Mucosa of descending colon (tissue), 3 donors: ENCODE data around the gene VAV3. TPM values are rescaled to one million over a fixed set of nuclear protein-coding genes. Genes with fewer than 3 reads are reported as not detected.

Experiments used
- ATAC-seq: fragments of 200-7000 bp; cut with Tn5 transposase; one replicate; pipeline ENCODE4 v1.9.1; 2020; ENCODE audit warnings: mild to moderate bottlenecking, moderate library complexity
- DNase-seq, 3 donors: peaks; one replicate each; pipeline ENCODE4 v3.0.0-alpha.2; 2020
- H3K36me3 ChIP-seq: fragments of 200-600 bp; one replicate; pipeline ENCODE4 v1.8.0; 2021; ENCODE audit warnings: low read depth, mild to moderate bottlenecking
- H3K4me1 ChIP-seq: fragments of 200-600 bp; one replicate; pipeline ENCODE4 v1.8.0; 2021; ENCODE audit warnings: low read depth, mild to moderate bottlenecking
- H3K4me3 ChIP-seq: fragments of 200-600 bp; one replicate; pipeline ENCODE4 v1.8.0; 2021; ENCODE audit warnings: mild to moderate bottlenecking
- H3K9me3 ChIP-seq: fragments of 200-600 bp; one replicate; pipeline ENCODE4 v1.8.0; 2021; ENCODE audit warnings: mild to moderate bottlenecking
- intact Hi-C, 2 donors: fragments of 100-400 bp; cut with DNase I in 1 of 2; cut with micrococcal nuclease in 1 of 2; formaldehyde crosslinking; loops; one replicate each; pipeline versions ENCODE4 v1.11.0 to v1.11.1; 2022; cut with DNase I, micrococcal nuclease
- total RNA-seq, 3 donors: library from RNA; stranded (reverse); fragmentation: NEBNext Ultra II Directional in 2 of 3; extraction: Animal tissue kit (Norgen Biotek cat#: 25700) in 2 of 3; gene quantifications; one replicate each; pipeline versions ENCODE4 v1.2.1 to v1.2.4, GENCODE V29; 2021 to 2023
- TF ChIP-seq, protein P1 (sequence below): fragments of 200-600 bp; IDR thresholded peaks from one replicate; pipeline ENCODE4 v1.8.0; 2022; ENCODE audit warnings: antibody characterized with exemption, mild to moderate bottlenecking
- donor health status: DM: no; HTN: no; CAD: no; lungs with moderate emphysema.
- donor health status: DM: no; HTN: no; CAD: no.
- donor health status: DM: no; HTN: yes; CAD: no.

Gene VAV3
- total RNA-seq, 3 donors from 2014 or later = 41.3 to 142 (median 101) TPM

GRCh38 chr1:107593501-107594209, 371.3 kb downstream of the VAV3 start:
- no peaks in the 10 kb centered on the region for H3K36me3 ChIP-seq
- TF ChIP-seq, protein P1, sequence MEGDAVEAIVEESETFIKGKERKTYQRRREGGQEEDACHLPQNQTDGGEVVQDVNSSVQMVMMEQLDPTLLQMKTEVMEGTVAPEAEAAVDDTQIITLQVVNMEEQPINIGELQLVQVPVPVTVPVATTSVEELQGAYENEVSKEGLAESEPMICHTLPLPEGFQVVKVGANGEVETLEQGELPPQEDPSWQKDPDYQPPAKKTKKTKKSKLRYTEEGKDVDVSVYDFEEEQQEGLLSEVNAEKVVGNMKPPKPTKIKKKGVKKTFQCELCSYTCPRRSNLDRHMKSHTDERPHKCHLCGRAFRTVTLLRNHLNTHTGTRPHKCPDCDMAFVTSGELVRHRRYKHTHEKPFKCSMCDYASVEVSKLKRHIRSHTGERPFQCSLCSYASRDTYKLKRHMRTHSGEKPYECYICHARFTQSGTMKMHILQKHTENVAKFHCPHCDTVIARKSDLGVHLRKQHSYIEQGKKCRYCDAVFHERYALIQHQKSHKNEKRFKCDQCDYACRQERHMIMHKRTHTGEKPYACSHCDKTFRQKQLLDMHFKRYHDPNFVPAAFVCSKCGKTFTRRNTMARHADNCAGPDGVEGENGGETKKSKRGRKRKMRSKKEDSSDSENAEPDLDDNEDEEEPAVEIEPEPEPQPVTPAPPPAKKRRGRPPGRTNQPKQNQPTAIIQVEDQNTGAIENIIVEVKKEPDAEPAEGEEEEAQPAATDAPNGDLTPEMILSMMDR = no peak
- DNase-seq = no peak
- intact Hi-C loops = loop anchor here in 1 of 2 donors (10.0 kb wide), 1 partner anchor 59 kb away; no protein-coding TSS in a partner anchor
- H3K4me3 ChIP-seq = no peak overlapping the region
- no peaks in the 10 kb centered on the region for H3K9me3 ChIP-seq
- peaks cover 9% of the 10 kb centered on the region for H3K4me1 ChIP-seq
- peak; percentile 90 for ATAC-seq

GRCh38 chr1:107590900-107591622, 373.9 kb downstream of the VAV3 start:
- TF ChIP-seq, protein P1 = no peak
- ATAC-seq = no peak
- no peak for DNase-seq
- Histone ChIP-seq H3K4me1 (peaks cover 9% of the 10 kb centered on the region), H3K36me3 (peaks cover 4% of the 10 kb centered on the region), H3K9me3 (no peaks in the 10 kb centered on the region), H3K4me3 (no peak overlapping the region)
- intact Hi-C loops = loop anchor here in 1 of 2 donors (10.0 kb wide), 1 partner anchor 56 kb away; no protein-coding TSS in a partner anchor

- Histone ChIP-seq H3K9me3 (no peaks in the 10 kb centered on the region), H3K4me3 (no peak overlapping the region), H3K4me1 (peaks cover 9% of the 10 kb centered on the region), H3K36me3 (peaks cover 4% of the 10 kb centered on the region)
- TF ChIP-seq, protein P1 = no peak
- intact Hi-C loops = loop anchor here in 1 of 2 donors (10.0 kb wide), 1 partner anchor 55 kb away; no protein-coding TSS in a partner anchor
- ATAC-seq (no peak), DNase-seq (no peak)
Measured at GRCh38 chr1:107590087-107590486, 374.9 kb downstream of the VAV3 start.

GRCh38 chr1:107588321-107588720, 376.7 kb downstream of the VAV3 start:
- intact Hi-C loops = no loop called here
- TF ChIP-seq, protein P1 = no peak
- DNase-seq (no peak), ATAC-seq (no peak)
- H3K9me3 ChIP-seq = no peaks in the 10 kb centered on the region
- H3K4me3 ChIP-seq = no peak overlapping the region
- peaks cover 1% of the 10 kb centered on the region for H3K4me1 ChIP-seq
- H3K36me3 ChIP-seq = peaks cover 4% of the 10 kb centered on the region

DNA sequence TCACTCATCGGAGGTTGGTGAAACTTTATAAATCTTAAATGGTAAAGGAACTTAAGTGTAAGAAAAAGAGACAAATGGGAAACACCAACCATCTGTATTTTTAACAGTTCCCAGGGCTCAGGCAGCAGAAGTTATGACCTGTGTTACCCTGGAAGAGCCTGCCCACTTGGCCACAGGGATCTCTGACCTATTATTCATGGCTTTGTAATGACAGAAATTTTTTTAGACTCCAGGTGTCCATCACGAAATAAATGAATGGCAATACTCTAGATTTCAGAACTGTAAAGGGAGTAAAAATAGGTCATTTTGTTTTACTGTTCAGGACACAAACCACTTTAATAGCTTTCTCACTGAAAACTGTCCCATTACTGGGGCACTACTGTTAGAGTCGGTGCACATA, 389.8 kb downstream of the VAV3 start:
- ATAC-seq (no peak), DNase-seq (no peak)
- Histone ChIP-seq H3K9me3 (no peaks in the 10 kb centered on the region), H3K36me3 (no peaks in the 10 kb centered on the region), H3K4me3 (no peak overlapping the region), H3K4me1 (no peaks in the 10 kb centered on the region)
- TF ChIP-seq, protein P1 = no peak
- intact Hi-C loops = no loop called here
